Measurements from ENCODE around the gene FANCC. TPM values are rescaled to one million over a fixed set of nuclear protein-coding genes. Genes with fewer than 3 reads are reported as not detected.
A peak's percentile ranks its signal among the peaks of the same experiment; 100 is the strongest.

FANCC gene
- total and polyA plus RNA-seq, 2 of the 4 experiments (the other 2 are of a cell fraction): 4.7 to 6.3 TPM

GRCh38 chr9:95316794-95317118, 753 bp downstream of the FANCC start:
- dilution Hi-C loops (cut with HindIII; ENCODE audit: low sequenced_read_pairs, unreplicated experiment) (no loop called here), intact Hi-C loops (cut with micrococcal nuclease) (loop anchor here (2.0 to 5.0 kb wide), 4 partner anchors 146 to 901 kb away; partner anchors contain the start of gene ERCC6L2), in situ Hi-C loops (cut with MboI; ENCODE audit: low sequenced_read_pairs) (loop anchor here (10.0 kb wide), 1 partner anchor 198 kb away; the partner anchor contains the start of gene PTCH1)
- Histone ChIP-seq H3K18ac (ENCODE audit: low read depth, low read length) (peak overlapping the region; percentile 83), H4K20me1 (ENCODE audit: insufficient read depth, low read length) (no peaks in the 10 kb centered on the region), H4K91ac (ENCODE audit: insufficient read depth, low read depth, low read length) (peak overlapping the region; percentile 69; the same call in 1 of the 2 replicates), H3K23ac (ENCODE audit: low read depth, low read length) (peak overlapping the region; percentile 95), H2AFZ (replicated peaks; ENCODE audit: low read length, poor library complexity) (peak overlapping the region; percentile 79), H3K4me3 (ENCODE audit: insufficient read depth, low read depth, low read length) (peak overlapping the region; percentile 99), H3K4ac (ENCODE audit: low read depth, low read length) (peak overlapping the region; percentile 57), H2BK5ac (ENCODE audit: low read depth, low read length, poor library complexity, severe bottlenecking) (peak overlapping the region; percentile 57), H3K9me3 (ENCODE audit: control insufficient read depth, insufficient read depth, low read length) (no peaks in the 10 kb centered on the region), H3K27me3 (ENCODE audit: control insufficient read depth, insufficient read depth, low read length) (no peaks in the 10 kb centered on the region), H3K9me1 (ENCODE audit: insufficient read depth, low read length) (peaks cover 10% of the 10 kb centered on the region; the same call in 1 of the 2 replicates), H2BK20ac (ENCODE audit: low read depth, low read length) (peak overlapping the region; percentile 69; the same call in 1 of the 2 replicates), H3K9ac (ENCODE audit: low read depth, low read length) (peak overlapping the region; percentile 96), H2BK15ac (ENCODE audit: low read depth, low read length) (0 out of 3 replicates have a peak overlapping the region, but pooled peaks have one; percentile 42), H4K5ac (ENCODE audit: low read depth, low read length) (peak overlapping the region; percentile 78; the same call in 1 of the 2 replicates), H2AK9ac (replicated peaks; ENCODE audit: low read depth, low read length, poor library complexity) (no peak overlapping the region), H3K36me3 (ENCODE audit: control insufficient read depth, insufficient read depth, low read length) (no peaks in the 10 kb centered on the region), H2BK120ac (ENCODE audit: low read depth, low read length) (peak overlapping the region; percentile 51; the same call in 1 of the 2 replicates), H3K4me1 (ENCODE audit: control insufficient read depth, insufficient read depth, low read length) (peaks cover 4% of the 10 kb centered on the region), H3K4me2 (ENCODE audit: low read depth, low read length) (peak overlapping the region; percentile 97), H3K14ac (replicated peaks; ENCODE audit: low read depth, low read length) (peak overlapping the region; percentile 50), H3K56ac (ENCODE audit: extremely low read depth, insufficient read depth, low read length) (peak overlapping the region; percentile 93), H2AK5ac (ENCODE audit: low read depth, low read length) (no peak overlapping the region), H3K79me1 (ENCODE audit: low read depth in 1 of 2, low read length in 2 of 2) (peaks cover 10 to 31% of the 10 kb centered on the region in 2 experiments), H4K8ac (ENCODE audit: low read depth in 2 of 2, low read length in 2 of 2) (peak overlapping the region; percentile 79 to 100), H3K27ac (ENCODE audit: insufficient read depth, low read length) (peak overlapping the region; percentile 90)
- no TSS peak for BruUV-seq (replicated peaks)
- ATAC-seq (ENCODE audit: low read depth): peak; percentile 76
- TF ChIP-seq SMC3 (IDR thresholded peaks at IDR 0.05; ENCODE audit: low read depth, low read length) (no peak), CTCF (conservative IDR thresholded peaks at IDR 0.05; ENCODE audit: low read depth, low read length) (0 out of 2 replicates have a peak, but pooled peaks have one; percentile 11), CEBPB (IDR thresholded peaks at IDR 0.05; ENCODE audit: low read depth, low read length) (no peak)
- CTCF ChIA-PET: no interaction called here
- no CpG with 5 or more reads among the region's 22 CpGs for WGBS, 2 experiments (ENCODE audit: extremely low coverage in 2 of 2, insufficient read length in 1 of 2)
- POLR2A ChIA-PET (ENCODE audit: unreplicated experiment): interaction anchor here (0.6 kb wide), 1 partner anchor 95 kb away, joined by 3 read pairs; no protein-coding TSS in a partner anchor
- DNase-seq: peak; percentile 50

Measured in IMR-90 (cell line).